ENCODE data around the gene SLC6A14.

SLC6A14 gene, protein sequence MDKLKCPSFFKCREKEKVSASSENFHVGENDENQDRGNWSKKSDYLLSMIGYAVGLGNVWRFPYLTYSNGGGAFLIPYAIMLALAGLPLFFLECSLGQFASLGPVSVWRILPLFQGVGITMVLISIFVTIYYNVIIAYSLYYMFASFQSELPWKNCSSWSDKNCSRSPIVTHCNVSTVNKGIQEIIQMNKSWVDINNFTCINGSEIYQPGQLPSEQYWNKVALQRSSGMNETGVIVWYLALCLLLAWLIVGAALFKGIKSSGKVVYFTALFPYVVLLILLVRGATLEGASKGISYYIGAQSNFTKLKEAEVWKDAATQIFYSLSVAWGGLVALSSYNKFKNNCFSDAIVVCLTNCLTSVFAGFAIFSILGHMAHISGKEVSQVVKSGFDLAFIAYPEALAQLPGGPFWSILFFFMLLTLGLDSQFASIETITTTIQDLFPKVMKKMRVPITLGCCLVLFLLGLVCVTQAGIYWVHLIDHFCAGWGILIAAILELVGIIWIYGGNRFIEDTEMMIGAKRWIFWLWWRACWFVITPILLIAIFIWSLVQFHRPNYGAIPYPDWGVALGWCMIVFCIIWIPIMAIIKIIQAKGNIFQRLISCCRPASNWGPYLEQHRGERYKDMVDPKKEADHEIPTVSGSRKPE

DNA sequence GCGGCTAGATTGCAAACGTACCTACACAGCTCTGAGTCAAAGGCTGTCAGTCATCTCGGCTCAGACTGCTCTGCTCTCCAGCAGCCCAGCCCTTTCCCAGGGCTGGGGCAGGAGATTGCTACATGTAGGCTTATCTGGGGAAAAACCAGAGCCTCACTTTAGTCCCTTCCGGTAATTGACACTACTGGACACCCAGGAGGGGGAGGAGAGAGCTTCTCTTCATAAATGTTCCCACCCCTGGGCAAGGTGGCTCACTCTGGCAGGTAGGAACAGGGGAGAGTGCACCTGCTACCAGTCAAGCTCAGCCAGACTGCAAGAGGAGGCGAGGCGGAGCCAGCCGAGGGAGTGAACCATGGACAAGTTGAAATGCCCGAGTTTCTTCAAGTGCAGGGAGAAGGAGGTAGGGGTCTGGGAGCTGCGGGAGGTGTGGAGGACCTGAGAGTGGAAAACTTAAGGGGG lies at the start of gene SLC6A14:
TSS of gene SLC6A14 (plus strand) at position 249 of the 459 bp plus-strand sequence. CDS start at position 353, 104 bp downstream.
- DNase-seq = no peak

DNA sequence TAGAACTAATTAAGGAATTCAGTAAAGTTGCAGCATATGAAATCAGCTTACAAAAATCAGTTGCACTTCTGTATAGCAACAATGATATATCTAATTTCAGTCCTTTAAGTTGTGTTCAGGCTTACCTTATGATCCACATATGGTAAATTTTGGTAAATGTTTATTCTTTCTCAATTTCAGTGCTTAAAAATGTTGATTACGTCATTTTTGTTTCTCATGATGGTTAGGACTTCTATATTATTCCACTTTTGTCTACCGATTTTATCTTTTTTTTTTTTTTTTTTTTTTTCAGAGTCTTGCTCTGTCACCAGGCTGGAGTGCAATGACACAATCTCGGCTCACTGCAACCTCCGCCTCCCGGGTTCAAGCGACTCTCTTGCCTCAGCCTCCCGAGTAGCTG lies 40.7 kb upstream of the SLC6A14 start:
- DNase-seq = no peak

DNA sequence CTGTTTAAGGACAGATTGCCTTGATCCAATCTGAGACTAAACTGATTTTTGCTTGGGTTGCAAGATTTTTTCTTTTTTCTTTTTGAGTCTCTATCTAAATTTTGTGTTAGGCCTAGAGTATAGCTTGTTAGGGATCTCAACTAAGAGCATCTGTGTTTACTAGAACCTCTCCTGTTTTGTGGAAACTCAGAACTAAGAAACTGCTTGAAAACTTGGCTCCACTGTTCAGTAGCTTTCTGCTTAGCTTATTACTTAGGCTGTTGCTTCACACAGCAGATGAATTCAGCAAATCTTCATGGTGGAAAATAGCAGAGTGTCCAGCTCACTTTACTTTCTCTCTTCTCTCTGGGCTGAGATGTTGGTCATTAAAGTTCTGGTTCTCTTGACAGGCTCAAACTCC lies 36.7 kb upstream of the SLC6A14 start:
- no peak for DNase-seq

DNA sequence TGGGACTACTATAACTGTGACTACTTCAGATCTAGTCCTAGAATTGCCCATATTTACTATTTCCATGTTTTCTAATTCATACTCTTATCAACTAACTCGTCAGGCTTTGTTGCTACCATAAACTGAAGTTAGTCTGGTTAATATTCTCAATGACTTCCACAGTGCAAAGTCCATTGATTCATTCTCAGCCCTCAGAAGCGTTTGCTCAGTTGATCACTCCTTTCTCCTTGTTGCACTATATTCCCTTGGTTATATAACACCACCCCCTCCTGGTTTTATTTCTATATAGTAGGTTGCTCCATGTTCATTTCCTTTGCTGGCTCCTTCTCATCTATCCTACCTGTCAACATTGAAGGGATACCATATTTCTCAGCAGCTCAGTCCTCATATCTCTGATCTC lies 27.2 kb upstream of the SLC6A14 start:
- no peak for DNase-seq

DNA sequence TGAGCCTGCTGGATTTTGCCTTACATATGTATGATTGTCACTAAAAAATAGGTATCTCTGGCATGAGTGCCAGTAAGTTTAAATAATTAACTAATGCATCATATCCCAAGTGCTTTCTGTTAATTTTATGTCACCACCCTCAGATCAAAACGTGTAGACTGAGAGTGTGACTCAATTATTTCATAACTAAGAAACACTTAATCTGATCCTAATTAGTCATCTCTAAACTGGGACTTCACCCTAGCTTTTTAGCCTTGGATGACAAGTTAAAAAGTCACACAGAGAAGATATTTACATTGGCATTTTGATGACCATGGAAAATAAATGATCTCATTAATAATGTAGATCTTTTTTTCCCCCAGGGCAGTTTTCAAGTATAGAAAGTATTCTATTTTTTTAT lies 23.1 kb upstream of the SLC6A14 start:
- no peak for DNase-seq

DNA sequence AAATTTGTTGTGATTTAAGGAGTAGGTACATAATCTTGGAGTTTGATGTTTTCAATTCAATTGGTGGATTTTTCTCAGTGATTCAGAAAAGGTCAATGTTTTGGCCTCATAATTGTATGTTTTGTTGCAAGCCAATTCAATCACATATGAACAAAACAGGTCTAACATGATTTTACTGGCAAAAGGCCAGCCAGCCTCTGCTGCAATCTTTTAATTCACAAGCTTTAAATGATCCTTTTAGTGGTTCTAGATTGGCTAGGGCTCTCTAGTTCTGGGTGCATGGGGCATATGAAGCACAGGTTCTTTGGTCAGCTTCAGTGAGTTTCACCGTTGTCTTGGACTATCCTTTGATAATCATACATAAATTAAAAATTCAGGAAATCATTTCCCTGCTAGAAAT lies 19.2 kb upstream of the SLC6A14 start:
- no peak for DNase-seq

DNA sequence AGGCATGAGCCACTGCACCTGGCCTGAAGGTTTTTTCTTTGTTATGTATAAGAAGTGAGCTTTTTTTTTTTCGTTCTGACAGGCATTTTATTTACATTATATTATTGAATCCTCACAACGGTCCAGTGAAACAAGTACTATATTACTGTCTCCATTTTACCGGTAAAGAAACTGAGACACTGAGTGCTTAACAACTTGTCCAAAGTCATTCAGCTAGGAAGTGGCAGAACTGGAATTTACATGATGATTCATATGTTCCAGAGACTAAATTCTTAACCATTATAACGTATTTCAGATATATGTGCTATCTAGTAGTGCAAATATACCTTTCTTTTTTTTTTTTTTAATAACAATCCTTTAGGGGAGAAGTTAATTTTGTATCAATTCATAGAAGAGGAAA lies 18.4 kb upstream of the SLC6A14 start:
- DNase-seq = no peak

DNA sequence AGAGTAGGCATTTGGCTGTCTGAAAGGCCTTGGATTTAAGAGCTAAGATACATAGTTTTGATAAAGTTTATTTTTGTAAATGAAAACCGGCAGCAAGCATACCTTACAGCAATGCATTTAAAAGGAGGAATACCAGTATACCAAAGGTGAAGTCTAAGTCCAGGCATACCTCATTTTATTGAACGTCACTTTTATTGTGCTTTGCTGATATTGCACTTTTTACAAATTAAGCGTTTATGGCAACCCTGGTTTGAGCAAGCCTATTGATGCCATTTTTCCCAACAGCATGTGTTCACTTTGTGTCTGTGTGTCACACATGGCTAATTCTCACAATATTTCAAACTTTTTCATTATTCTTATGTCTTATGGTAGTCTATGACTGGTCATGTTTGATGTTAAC lies 8.4 kb upstream of the SLC6A14 start:
- DNase-seq = no peak

DNA sequence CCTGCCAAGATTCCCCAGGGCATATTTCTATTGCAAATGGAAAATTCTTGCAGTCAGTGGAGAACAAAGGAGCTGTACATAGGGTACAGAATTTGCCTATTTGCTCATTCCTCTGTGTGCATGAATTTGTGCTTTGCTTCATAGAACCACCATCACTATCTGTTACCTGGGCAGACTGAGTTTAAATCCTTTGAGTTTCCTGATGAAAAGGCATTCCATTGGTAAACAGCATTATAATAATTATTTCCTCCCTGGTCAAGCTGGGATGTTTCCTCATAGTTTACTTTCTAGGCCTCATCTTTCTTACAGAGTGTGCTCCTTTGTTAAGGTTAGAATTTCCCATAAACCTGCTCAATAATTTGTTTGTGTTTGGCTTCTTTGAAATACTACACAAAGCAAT lies 809 bp upstream of the SLC6A14 start:
- DNase-seq = no peak

DNA sequence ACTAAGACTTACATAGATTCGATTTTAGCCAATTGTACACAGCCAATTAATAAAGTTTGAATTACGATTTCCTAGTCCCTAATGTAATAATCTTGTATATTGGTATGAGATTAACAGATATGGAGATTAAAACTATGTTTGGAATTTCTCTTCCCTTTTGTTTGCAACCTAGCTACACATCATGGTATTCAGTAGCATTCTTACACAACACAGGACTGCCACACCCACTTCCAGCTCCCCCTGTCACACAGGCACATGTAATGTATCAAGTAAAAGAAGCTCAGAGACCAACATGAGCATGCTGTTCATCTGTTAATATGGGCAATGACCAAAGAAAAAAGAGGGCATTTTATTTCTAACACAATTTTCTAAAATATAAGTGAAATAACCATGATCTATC lies 12.8 kb downstream of the SLC6A14 start:
- DNase-seq = no peak

DNA sequence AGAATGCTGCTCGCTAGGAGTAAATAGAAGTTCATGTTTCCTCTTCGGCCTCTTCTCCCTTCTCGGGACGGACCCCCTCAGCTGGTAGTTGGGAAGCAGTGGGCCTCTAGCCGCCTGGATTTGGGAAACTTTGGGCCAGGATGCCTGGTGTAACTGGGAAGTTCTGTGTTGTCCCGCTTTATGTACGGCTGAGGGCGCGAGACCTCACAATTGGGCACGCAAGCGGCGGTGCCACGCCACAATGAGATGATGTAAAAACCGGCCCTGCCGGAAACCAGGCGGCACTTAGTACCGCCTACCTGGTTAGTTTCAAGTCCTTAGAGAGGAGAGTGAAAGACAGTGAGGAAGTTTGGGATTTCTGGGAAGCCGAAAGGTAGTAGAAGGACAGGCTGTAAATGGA lies 26.4 kb downstream of the SLC6A14 start, which contains the start of gene CT83:
TSS of gene CT83 (minus strand) at position 155 of the 400 bp plus-strand sequence. CDS start at position 35, 120 bp downstream.
- DNase-seq = no peak

DNA sequence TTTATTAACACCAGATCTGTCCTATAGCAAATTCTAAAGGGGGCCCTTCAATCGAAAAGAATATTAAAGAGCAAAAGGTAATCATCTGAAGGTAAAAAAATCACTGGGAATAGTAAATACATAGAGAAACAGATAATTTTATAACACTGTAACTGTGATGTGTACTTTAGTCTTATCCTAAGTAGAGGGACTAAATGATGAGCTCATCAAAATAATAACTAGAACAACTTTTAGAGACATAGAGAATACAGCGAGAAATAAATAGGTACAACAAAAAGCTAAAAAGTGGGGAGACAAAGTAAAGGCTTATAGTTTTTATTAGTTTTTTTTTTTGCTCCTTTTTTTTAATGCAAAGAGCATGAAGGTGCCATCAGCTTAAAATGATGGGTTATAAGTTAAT lies 43.7 kb downstream of the SLC6A14 start:
- no peak for DNase-seq

DNA sequence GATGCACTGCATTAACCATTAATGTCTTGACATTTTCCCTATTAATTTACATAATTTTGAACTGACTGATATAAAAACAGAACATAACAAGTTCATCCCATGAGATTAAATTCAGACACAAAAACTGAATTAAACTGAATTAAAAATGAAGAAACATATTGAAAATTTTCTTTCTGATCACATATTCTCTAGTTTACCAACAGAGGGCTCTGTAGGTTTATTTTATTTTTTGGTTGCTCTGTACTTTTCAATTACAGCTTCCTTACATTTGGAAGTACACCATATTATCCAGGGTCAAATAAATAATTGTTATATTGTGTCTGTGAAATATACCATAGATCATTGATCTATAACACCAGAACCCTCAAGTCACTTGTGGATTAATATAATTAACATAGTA lies 53.7 kb downstream of the SLC6A14 start:
- no peak for DNase-seq

DNA sequence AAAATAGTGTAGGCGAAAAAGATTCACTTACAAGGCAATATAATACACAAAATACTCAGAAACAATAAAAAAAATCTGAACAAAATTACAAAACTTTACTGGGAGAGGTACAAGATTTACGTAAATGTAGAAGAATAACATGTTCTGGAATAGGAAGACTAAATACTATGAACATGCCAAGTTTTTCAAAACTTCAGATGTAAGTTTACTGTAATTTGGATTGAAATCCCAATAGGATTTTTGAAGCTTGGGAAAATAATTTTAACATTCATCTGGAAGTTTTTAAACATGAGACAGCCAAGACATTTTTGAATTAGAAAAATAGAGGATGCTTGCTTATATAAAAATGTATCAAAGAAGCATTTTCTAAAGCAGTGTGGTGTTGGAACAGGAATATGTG lies 56.9 kb downstream of the SLC6A14 start:
- DNase-seq = no peak

DNA sequence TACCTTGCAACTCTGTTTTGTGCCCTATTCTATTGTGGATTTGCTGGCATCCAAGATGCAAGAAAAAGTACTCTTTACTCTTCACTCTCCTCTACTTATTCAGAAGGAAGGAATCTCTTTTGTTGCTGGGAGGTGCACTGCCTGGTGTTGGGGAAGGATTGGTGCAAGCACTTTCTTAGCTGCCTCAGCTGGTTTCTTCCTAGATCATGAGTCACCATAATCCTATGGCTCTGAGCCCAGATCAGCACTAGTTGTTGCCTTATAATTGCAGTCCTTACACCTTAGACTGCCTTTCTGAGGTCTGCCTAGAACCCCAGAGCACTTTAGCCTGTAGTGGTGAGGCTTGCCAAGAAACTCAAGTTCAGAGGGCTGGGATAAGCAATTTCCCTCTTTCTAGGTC lies 63.4 kb downstream of the SLC6A14 start:
- DNase-seq = no peak

Measured in activated gamma-delta T cell treated with Interleukin-2 at 50 U/mL for 16 hours (primary cell).